Embryonic facial prominence (tissue), 1 donor: ENCODE measurements around the gene FLYWCH2.
"Not testable (repeated sequence)": the region's sequence is repeated elsewhere in the genome, so short reads cannot be mapped to it uniquely, and the experiment has no call there.

Experiments used
- DNase-seq: peaks from one replicate; pipeline ENCODE4 v3.0.0-alpha.2; 2016; ENCODE audit errors: extremely low spot score

FLYWCH2 gene

DNA sequence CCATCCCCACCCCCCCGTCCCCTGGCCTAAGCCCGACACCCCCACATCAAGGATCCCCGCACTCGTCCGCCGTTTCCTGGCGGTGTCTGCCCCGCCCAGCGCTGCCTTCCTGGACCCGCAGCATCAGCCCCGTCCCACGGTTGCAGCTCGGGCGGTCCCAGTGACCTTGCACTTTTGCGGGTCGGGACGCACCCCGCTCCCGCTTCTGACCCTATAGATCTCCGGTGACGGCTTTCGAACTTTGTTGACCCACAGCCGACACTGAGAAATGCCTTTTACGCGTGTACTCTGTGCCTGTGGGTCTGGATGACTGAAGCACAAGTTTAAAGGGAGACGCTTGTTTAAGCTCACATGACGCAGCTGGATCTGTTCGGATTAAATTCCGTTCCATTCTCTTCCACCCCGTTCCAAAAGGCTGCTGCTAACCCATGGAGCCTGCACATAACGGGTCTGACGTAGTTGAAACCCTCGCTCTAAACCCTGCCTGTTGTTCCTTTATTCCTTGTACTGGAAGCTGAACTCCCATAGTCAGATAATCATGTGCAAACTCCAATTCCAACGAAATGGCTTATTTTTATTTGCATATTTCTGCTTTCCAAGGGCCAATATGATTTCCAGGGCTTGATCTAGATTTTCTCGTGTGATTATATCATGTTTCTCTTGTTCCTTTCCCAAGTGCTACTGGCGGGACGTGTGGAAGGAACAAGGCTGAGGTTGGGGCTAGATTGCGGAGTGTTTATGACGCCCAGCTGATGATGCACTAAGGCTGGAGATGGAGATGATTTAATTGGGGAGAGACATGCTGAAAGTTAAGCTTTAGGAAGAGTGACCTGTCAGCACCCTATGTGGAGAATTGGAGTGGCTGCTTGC is 29.6 kb downstream of the FLYWCH2 start:
- DNase-seq, result peak; percentile 66

DNA sequence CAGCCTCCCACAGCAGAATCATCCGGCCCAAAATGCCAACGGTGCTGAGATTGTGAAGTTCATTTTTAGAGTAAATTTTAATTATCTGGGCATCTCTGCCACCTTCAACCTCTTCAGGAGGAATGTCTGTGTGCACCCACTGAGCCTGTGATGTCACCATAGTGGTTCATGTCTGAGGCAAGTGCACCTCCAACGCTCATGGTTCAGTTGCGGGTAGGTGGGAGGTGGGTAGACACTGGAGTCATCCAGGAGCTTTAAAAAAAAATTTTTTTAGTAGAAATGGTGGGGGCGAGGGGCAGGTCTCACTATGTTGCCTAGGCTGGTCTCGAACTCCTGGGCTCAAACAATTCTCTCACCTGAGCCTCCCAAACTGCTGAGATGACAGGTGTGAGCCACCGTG is 30.6 kb downstream of the FLYWCH2 start:
- no peak for DNase-seq

DNA sequence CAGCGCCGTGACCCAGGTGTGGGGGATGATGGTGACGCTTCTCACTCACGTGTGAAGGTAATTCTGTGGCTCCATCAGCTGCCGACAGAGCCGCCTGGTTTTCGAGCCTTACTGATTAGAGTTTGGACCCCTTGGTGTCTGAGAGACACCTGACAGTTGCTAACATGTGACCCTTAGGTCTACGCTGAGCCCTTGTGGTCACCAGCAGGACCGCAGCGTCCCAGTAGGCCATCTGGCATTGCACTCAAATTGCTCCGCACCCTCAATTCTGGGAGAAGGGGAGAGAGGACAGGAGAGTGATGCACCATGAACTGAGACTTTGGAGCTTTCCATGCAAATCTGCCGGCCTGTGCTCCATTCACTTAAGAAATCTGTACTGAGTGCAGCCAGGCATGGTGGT is 31.2 kb downstream of the FLYWCH2 start:
- no peak for DNase-seq

DNA sequence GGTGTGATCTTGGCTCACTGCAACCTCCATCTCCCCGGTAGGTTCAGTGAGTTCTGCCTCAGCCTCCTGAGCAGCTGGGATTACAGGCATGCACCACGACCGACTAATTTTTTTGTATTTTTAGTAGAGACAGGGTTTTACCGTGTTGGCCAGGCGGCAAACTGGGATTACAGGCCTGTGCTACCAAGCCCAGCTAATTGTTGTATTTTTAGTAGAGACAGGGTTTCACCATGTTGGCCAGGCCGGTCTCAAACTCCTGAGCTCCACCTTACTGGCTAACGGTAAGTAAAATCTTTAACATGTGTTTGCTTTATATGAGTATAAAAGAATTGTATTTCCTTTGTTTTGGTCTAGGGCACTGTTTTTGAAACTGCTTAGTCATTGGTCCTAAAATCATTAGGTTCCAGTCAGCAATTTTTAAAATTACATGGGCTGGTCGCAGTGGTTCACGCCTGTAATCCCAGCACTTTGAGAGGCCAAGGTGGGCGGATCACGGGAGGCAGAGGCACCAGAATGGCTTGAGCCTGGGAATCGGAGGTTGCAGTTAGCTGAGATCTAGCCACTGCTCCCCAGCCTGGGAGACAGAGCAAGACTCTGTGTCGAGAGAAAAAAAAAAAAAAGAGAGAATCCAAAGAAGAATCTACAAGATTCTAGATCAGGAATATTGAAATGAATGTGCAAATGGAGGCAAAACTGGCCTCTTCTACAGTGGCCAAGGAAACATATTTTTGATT is 32.3 kb downstream of the FLYWCH2 start:
- no peak for DNase-seq

DNA sequence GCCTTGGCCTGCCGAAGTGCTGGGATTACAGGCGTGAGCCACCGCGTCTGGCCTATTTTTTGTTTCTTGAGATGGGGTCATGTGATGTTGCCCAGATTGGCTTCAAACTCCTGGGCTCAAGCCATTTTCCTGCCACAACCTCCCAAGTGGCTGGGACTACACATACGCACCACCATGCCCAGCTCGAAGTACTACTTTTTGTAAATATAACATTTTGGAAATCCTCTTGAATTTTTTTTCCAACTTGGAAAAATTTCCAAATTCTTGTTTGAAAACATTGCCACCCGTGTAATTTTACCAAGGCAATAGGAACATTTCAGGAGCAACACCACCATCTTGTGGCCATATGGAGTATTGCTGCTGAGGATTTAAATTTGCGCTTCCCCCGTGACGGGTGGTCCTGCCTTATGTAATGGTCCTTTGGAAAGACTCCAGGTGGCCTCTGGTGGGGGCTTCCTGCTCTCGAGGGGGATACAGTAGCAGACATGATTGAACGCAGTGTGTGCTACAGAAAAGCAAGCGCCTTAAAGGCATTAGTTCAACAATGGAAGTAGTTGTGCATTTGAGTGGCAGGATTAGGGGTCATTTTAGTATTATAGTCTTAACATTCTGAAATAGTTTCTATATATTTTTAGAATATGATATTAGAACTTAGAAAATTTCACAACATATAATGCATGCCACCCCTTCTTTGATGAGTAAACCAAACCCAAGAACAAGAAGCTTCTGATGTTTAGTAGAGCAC is 36.7 kb downstream of the FLYWCH2 start:
- DNase-seq, result peak; percentile 60

DNA sequence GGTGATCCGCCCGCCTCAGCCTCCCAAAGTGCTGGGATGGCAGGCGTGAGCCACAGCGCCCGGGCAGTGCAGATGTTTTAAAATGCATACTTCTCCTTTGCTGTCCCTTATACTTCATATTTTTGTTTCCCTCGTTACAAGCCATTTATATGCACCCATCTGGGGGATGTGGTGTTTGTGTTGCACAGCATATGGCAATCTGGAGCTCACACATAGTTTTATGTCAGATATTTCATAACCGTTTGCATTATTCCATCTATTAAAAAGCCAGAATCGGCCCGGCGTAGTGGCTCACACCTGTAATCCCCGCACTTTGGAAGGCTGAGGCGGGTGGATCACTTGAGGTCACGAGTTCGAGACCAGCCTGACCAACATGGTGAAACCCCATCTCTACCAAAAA is 40.5 kb downstream of the FLYWCH2 start:
- DNase-seq, result no peak

DNA sequence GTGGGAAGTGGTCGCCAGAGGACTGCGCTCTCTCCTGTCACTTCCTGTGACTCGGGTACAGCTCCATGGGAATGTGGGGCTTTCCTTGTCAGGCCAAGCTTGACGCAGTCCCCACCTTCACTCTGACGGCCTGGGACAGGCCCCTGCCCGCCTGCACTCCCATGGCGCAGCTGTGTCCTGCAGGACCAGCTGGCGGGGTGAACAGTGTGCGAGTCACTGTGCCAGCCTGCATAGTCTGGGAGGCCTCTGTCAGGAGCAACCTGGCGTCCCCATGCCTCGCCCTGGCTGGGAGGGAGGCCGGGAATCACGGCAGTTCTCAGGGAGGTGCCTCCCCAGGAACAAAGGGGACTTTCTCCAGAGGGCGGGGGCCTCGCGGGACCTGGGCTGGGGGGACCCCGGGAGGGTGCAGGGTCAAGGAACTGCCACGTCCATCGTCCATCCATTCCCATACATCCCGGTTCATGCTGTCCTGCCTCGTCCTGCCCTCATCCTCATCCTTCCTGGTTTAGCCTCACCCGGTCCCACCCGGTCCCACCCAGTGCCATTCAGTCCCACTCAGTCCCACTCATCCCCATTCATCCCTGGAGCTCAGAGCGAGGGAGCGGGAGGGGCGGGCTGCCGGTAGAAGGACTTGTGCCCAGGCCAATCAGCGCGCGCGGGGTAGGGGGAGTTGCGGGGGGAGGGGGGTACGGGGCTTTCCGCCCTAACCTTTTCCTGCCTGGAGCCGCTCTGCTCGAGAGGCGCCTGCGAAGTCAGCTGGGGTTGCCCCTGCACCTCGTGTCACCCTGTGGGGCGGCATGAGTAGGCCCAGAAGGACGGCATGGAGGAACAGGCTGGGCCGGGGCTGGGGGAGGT is 42.1 kb downstream of the FLYWCH2 start:
- no peak for DNase-seq

DNA sequence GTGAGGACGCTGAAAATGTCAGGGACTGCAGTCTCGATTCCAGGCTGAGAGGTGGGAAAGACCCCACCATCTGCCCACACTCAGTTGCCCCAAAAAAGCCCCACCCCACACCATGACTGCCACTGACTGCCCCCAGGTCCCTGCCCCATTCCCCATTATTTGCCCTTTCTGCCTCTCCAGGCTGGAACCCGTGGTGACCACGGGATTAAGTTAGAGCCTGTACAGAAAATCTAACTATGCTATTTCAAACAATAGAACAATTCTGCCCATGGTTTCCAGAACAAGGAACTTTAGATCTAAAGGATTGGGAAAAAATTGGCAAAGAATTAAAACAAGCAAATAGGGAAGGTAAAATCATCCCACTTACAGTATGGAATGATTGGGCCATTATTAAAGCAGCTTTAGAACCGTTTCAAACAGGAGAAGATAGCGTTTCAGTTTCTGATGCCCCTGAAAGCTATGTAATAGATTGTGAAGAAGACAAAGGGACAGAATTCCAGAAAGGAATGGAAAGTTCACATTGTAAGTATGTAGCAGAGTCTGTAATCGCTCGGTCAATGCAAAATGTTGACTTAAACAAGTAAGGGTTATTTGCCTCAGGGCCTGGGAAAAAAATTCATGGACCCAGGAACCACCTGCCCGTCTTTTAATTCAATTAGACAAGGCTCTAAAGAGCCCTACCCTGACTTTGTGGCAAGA is 43.1 kb downstream of the FLYWCH2 start:
- no peak for DNase-seq

DNA sequence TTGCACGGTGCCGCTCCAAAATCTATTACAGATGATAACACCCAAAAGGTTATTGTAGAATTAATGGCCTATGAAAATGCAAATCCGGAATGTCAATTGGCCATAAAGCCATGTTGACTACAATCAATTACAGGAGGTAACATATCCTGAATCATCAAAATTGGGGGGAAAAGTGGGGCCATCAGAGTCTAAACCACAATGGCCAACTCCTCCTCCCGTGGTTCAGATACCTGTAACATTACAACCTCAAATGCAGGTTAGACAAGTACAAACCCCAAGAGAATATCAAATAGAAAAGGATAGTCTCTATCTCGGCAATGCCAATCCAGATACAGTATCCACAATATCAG is 43.6 kb downstream of the FLYWCH2 start:
- no peak for DNase-seq

DNA sequence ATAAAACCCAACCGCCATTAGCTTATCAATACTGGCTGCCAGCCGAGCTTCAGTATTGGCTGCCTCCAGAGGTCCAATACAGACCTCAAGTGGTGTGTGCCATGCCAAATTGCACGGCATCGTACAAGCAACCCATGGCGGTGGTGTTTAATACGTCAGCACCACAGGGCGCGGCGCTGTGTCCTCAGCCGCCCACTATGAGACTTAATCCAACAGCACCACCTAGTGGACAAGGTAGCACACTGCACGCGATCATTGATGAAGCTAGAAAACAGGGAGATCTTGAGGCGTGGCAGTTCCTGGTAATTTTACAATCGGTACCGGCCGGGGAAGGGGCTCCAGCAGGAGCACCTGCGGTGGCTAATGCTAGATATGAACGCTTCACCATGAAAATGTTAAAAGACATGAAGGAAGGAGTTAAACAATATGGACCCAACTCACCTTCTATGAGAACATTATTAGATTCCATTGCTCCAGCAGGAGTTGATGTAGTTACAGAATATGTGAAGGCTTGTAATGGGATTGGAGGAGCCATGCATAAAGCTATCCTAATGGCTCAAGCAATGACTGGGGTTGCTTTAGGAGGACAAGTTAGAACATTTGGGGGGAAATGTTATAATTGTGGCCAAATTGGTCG is 44.1 kb downstream of the FLYWCH2 start:
- DNase-seq, result peak; percentile 61

DNA sequence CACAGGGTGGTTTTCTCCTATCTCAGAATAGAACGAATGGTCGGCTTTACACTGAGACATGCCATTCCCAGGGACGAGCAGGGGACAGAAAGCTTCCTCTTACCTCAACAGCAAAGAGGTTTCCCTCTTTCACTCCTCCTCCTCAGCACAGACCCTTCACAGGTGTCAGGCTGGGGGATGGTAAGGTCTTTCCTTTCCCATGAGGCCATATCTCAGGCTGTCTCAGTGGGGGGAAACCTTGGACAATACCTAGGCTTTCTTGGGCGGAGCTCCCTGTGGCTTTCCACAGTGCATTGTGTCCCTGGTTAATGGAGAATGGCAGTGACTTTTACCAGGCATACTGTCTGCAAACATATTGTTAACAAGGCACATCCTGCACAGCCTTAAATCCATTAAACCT is 45.1 kb downstream of the FLYWCH2 start:
- not testable (repeated sequence) for DNase-seq

DNA sequence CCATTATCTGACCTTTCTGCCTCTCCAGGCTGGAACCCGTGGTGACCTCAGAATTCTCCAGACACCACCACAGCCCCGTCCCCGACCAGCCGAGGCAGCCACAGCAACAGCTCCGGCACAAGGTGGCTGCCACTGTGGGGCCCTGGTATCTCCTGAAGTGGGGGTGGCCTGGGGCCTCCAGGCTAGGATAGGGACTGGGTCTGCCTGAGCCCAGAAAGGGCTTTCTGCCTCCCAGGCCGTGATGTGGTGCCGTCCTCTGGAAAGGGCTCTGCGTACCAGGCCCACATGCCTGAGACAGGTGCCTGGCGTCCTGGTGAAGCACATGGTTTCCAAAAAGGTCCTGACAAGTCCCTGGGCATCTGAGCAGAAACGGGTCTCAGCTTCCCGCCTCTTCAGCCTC is 45.8 kb downstream of the FLYWCH2 start:
- no peak for DNase-seq

DNA sequence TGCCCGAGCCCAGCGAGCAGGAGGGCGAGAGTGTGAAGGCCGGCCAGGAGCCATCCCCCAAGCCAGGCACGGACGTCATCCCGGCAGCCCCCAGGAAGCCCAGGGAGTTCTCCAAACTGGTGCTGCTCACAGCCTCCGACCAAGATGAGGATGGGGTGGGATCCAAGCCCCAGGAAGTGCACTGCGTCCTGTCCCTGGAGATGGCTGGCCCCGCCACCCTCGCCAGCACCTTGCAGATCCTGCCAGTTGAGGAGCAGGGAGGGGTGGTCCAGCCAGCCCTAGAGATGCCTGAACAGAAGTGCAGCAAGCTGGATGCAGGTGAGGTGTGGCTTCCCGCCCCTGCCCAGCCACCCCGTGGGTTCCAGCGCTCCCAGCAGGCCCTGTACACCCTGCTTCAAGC is 46.7 kb downstream of the FLYWCH2 start:
- DNase-seq, result no peak

DNA sequence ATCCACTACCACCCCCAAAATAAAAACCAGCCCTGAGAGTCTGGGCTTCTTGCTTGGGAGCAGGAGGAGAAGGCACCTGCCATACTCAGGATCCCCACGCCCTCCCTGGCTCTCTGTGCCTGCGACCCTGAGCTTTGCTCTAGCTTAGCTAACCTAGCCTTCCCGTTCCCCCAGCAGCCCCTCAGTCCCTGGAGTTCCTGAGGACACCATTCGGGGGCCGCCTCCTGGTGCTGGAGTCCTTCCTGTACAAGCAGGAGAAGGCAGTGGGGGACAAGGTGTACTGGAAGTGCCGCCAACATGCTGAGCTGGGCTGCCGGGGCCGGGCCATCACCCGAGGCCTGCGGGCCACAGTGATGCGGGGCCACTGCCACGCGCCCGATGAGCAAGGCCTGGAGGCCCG is 47.2 kb downstream of the FLYWCH2 start:
- no peak for DNase-seq

DNA sequence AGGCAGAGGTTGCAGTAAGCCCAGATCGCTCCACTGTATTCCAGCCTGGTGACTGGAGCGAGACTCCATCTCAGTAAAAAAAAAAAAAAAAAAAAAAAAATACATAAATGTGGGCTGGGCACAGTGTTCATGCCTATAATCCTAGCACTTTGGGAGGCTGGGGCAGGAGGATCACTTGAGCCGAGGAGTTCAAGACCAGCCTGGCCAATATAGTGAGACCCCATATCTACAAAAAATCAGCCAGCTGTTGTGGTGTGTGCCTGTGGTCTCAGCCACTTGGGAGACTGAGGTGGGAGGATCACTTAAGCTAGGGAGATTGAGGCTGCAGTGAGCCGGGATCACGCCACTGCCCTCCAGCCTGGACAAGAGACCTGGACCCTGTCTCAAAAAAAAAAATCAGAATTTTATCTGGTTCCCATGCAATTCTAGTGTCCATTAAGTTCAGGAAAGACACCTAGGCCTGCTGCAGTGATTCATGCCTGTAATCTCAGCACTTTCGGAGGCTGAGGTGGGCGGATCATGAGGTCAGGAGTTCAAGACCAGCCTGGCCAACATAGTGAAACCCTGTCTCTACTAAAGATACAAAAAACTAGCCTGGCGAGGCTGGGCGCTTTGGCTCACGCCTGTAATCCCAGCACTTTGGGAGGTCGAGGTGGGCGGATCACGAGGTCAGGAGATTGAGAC is 48.4 kb downstream of the FLYWCH2 start:
- DNase-seq, result not testable (repeated sequence)

DNA sequence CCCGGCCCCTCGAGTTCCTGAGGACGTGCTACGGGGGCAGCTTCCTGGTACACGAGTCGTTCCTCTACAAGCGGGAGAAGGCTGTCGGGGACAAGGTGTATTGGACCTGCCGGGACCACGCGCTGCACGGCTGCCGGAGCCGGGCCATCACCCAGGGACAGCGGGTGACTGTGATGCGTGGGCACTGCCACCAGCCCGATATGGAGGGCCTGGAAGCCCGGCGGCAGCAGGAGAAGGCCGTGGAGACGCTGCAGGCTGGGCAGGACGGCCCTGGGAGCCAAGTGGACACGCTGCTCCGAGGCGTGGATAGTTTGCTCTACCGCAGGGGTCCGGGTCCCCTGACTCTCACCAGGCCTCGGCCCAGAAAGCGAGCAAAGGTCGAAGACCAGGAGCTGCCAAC is 50.1 kb downstream of the FLYWCH2 start:
- DNase-seq, result no peak

DNA sequence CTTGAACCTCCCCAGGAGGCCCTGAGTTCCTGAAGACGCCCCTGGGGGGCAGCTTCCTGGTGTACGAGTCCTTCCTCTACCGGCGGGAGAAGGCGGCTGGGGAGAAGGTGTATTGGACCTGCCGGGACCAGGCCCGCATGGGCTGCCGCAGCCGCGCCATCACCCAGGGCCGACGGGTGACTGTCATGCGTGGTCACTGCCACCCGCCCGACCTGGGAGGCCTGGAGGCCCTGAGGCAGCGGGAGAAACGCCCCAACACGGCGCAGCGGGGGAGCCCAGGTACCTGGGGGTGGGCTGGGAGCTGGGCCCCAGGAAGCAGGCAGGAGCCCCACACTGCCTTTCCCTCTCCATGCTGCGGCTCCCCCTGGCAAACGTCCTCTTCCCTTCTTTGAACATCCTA is 50.7 kb downstream of the FLYWCH2 start:
- no peak for DNase-seq

DNA sequence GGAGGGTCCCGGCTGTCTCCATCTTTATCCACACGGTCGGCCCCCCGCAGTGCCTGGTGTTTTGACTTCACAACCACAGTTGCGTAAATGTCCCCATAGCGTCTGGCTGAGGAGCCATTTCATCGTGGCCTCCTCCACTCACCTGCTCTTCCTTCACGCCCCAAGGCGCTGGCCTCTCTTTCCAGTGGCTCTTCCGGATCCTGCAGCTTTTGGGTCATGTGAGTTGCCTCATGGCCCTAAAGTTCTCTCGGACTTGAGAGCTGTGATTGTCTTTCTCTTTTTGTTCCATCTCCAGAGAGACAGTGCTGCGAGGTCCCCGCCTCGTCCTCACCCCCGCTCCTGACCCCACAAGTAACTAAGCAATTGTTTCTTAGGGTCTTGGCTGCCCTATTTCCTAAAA is 51.4 kb downstream of the FLYWCH2 start:
- no peak for DNase-seq

DNA sequence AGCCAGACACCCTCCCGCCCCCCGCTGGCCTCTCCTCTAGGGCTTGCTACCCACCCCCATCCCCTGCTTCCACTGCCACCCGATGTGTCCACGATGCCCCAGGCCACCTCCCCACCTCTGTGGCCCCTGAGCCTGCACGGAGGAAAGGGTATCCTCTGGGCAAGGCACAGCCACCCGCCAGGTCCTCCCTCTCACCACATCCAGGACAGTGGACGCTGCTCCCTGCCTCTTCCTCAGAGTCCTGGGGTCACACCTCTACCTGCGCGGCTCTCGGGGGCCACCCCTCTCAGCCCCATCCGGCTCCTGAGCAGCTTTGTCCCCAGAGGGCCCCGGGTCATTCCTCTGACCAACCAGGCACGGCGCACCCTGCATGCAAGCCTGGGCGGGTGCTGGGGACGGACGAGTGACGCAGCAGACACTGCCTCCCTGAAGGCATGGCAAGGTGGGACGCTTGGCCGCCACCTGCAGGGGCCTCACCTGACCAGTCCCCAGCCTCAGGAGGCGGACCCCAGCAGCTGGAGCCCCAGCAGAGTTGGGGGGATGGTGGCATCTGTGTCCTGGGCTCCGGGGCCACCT is 53.5 kb downstream of the FLYWCH2 start:
- no peak for DNase-seq

DNA sequence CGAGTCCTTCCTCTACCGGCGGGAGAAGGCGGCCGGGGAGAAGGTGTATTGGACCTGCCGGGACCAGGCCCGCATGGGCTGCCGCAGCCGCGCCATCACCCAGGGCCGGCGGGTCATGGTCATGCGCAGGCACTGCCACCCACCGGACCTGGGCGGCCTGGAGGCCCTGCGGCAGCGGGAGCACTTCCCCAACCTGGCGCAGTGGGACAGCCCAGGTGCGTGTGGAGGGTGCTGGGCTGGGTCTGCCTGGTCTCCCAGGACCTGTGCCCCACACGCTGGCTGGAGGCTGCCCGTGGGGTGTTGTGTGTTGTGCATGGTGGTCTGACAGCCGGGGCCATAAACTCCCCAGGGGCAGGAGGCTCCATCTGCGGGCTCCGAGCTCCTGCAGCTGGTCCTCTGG is 54.2 kb downstream of the FLYWCH2 start:
- no peak for DNase-seq
